ENCODE measurements around the gene OBSCN.
A peak's percentile ranks its signal among the peaks of the same experiment; 100 is the strongest.

The OBSCN gene

DNA sequence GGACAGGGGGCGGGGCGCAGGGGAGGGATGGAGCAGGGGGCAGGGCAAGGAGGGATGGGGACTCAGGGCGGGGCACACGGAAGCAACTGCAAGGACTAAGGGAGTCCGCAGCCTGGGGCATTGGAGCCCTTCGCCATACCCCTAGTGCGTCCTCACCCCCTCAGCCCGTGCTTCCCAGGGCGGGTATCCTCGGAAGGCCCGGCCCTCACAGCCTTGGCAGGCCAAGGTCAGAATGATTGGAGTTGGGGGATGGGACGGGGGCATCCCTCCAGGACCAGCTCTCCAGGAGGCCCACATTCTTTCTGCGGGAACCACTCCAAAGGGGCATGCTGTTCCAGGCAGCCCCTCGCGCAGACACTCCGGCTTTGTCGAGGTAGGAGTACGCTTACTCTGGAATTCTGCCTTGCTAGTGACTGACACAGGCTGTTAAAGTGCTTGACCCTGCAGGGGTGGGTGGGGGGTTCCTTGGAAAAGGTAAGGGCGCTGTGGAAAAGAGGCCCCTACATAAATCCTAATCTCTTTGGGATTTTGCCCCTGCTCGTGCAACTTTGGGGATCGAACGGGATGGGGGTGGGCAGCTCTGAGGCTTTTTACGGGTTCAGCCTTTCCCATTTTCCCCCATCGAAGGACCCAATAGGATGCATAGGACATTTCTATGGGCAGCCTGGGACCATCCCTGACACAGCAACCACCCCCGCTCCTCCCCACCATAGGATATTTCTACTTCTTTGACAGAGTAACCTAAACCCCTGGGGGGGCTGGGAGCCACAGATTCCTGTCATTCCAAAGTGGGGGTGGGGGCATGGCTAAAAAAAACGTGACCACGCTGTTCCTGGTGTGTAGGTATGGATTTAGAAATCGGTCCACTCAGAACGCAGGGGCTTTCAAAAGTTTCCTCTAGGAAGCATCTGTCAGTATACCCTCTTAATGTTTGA, 199.5 kb downstream of the OBSCN start:
- DNase-seq (ENCODE audit: low read depth), result no peak

DNA sequence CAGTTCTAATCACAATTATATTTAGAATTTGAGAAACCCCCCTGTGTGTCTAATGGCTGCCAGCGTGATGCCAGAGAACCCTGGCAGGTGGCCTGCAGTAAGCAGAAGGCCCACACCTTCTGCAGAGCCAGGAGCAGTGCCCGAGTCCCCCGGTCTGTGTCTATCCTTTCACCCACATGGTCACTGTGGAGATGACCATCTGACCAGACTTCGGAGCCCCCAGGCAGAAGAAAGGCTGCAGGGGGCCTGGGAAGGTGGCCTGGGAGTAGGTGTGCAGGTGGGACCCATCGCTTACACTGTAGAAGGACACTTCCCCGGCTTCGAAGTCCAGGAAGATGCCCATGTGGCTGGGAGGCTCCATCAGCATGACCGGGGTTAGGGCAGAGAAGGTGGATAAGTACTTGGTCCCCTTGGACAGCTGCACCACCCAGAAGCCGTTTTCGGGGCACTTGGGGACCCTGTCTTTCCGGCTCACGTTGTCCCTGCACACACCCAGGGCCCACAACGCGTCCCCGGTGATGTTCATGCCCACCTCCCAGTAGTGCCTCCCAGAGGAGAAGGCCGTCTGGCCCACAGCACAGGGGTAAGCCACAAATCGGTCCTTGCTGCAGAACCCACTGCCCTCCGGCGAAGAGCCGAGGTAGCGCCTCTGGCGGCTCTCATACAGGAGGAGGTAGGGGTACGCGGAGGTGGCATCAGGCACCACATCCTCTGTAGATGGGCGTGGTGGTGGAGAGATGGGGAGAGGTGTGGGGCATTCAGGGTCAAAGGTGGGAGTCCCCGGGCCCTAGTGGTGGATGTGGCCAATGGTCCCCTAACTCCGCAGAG, 200.4 kb downstream of the OBSCN start:
- no peak for DNase-seq (ENCODE audit: low read depth)

DNA sequence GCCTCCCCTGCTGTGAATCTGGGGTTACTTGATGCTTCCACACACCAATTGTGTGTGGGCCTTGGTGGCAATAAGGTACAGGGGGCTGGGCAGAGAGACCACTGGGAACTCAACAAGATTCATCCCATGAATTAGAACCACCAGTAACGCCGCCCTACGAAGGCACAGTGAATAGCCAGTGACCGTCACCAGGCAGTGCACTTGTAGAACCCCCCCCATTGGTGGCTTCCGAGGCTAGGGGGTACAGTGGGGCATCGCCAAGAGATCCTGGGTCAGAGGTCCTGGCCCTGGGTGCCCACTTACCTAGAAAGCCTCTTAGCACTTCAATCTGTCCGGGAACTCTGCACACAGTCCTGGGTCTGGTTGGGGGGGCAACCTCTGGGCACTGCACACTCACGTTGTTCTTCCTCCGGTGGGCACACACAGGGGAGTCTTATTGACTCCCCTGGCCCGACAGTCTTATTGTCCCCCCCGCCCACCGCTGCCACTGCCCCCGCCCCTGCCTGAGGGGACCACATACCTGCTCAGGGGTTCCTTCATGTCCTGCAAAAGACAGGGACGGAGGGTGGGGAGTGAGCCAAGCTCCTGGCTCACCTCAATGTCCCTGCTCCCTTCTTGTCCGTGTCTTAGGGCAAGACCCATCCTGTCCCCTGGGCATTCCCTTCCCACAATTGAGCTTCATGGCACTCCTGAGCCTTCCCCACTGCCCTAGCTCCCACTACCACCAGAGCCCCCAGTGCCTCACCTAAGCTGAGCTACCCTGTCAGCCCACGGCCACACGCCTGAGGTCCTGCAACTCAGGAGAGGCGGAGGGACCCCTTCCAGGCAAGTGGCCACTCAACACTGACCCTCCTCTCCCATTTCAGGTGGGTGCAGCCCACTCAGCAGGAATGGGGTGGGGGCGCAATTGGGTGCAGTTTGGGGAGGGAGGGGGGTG, 201.3 kb downstream of the OBSCN start:
- DNase-seq (ENCODE audit: low read depth), result no peak

DNA sequence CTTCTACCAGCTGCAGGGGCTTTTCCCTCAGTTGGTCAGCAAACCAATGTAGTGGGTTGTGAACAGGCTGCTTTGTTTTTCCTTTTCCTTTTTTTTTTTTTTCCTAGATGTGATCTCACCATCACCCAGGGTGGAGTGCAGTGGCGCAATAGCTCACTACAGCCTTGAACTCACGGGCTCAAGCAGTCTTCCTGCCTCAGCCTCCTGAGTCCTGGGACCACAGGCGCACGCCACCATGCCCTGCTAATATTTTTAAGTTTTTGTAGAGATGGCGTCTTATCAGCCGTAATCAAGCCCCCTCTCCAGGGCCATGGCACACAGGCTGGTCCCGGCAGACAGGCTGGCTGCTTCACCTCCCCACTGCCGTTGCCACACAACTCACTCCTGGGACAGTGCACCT, 202.2 kb downstream of the OBSCN start:
- DNase-seq (ENCODE audit: low read depth), result no peak

DNA sequence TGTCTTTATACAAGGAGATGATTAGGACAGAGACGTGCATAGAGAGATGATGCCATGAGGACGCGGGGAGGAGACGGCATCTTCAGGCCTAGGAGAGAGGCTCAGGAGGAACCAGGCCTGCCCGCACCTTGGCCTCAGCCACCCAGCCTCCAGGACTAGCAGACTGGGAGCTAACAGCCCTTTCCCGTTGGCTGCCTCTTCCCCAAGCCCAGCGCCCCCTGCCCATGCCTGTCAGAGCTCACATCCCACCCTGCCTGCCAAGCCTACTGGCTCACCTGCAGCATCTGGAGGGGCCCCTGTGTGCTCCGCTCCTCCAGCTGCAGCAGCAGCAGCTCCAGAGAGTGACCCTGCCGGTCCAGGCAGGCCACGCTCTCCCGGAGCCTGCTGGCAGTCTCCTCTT, 202.8 kb downstream of the OBSCN start:
- no peak for DNase-seq (ENCODE audit: low read depth)

DNA sequence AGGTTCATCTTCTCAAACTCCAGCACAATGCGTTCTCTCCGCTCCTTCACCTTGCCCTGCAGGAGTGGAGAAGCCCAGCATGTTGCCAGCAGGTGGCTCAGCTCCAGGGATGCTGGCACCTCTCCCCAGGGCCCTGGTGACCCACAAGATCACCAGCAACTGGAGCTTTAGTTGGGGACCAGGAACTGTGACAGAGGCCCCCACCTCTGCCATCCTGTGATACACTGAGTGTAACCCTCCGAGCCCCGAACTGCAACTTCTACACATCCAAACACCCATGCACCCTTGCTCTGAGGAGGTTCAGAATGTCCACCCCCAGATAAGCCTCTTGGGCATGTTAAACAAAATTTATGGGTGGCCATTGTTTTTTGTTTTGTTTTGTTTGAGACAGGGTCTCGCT, 203.3 kb downstream of the OBSCN start:
- no peak for DNase-seq (ENCODE audit: low read depth)

DNA sequence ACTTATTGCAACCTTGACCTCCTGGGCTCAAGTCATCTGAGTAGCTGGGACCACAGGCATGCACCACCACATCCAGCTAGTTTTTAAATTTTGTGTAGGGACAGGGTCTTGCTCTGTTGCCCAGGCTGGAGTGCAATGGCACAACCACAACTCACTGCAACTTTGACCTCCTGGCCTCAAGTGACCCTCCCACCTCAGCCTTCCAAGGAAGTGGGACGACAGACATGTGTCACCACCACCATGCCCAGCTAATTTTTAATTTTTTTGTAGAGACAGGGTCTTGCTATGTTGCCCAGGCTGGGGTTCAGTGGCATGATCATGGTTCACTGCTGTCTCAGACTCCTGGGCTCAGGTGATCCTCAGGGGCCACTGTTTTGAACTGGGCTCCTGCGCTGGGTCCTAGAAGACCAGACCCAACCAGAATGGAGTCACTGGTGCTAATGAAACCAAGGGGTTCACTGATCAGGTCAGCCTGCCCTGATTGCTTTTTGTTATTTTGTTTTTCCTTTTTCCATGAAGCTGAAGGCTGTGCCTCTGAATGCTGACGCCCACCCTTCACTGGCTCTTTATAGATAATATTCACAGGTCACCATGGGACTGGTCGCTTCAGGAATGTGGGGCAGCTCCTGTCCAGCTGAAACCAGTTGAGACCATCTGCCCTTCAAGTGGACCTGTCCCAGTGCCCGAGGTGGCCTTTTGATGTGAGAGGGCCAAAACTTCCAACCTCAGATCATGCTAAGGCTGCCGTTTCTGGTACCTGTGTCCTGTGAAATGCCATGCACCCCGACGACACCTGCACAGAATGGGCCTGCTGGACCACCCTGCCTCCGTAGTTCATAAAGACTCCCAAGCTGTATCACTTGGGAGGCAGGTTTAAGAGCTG, 203.9 kb downstream of the OBSCN start:
- DNase-seq (ENCODE audit: low read depth), result no peak

DNA sequence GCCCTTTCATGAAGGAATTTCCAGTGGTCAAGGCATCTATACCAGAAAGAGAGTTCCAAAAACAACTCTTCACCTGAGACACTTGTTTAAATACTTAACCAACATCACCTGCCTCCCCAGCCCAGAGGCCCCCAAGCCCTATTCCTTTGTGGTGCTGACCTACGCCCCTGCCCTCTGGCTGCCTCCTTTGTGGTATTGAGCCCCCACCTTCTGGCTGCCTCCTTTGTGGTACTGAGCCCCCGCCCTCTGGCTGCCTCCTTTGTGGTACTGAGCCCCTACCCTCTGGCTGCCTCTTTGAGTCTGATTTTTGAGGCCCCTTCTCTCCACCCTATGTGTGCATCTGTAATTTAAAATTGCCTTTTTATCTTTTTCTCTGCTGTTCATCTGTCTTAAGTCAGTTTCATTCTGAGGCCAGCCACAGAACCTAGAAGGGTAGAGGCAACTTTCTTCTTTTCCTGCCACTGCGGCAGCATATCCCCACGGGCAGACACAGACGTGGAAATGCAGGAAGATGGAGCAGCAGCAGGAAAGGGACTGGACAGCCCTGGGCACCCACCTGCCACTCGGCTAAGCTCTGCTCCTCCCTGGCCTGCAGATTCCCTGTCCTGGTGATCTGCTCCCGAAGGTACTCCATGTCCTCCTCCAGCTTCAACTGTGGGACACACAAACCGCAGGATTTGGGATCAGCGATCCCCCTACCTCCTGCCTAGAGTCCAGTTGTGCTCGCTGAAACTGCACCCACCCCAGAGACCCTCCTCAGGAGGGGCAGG, 205.6 kb downstream of the OBSCN start:
- no peak for DNase-seq (ENCODE audit: low read depth)

DNA sequence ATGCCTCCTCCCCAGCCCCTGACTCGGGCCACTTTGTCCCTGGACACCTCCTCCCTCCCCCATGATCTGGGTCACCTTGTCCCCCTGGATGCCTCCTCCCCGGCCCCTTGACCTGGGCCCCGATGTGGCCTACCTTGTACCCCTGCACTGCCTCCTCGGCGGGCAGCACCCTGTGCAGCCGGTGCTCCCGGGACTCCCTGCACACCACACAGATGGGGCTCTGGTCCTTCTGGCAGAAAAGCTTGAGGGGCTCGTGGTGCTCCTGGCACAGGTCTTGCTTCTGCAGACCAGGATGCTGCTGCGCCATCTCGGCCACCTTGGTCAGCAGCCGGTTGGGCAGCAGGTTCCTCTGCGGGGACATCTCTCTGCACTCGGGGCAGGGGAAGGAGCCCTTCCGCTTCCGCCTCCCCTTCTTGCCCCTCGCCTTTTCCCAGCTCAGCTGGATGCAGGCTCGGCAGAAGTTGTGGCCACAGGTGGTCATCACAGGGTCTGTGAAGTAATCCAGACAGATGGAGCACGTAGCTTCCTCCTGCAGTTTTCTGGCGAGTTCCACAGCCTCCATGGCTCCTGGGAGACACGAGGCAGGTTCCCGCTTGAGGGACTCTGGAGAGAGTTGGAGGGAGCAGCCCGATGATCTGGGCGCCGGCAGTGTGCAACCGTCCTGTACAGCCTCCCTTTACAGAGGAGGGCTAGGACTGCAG, 206.8 kb downstream of the OBSCN start:
- DNase-seq (ENCODE audit: low read depth), result no peak

DNA sequence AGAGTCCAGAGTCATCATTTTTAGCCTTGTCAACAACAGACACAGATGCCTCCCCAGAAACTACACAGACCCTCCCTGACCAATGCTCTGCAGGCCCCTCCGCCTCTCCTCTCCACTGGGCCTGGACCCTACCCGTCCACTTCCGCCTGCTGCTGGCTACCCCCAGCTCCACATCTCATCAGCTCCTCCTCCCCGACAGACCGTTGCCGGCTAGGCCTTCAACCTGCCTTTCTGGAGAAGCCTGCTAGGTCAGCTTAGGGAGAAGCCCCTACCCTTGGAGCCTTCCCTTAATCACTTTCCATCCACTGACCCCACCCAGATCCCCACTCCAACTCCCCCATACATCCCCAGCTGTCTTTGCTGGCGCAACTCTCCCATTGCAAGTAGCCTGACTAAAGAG, 207.4 kb downstream of the OBSCN start:
- DNase-seq (ENCODE audit: low read depth), result no peak

DNA sequence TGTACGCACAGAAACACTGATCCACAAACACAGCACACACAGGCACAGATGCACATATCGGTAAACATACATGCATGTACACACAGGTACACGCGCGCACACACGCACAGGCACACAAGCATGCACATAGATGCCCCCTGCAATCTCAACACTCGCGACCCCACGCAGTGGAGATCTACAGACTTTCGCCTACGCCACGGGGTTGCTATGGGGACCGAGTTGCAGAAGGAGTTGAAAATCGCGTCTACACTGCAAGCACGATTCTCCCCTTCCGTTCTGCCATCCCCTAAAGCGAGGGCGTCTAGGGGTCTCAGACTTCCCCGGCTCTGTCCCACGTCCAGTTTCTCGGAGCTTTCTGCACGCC, 208.0 kb downstream of the OBSCN start:
- DNase-seq (ENCODE audit: low read depth), result no peak

DNA sequence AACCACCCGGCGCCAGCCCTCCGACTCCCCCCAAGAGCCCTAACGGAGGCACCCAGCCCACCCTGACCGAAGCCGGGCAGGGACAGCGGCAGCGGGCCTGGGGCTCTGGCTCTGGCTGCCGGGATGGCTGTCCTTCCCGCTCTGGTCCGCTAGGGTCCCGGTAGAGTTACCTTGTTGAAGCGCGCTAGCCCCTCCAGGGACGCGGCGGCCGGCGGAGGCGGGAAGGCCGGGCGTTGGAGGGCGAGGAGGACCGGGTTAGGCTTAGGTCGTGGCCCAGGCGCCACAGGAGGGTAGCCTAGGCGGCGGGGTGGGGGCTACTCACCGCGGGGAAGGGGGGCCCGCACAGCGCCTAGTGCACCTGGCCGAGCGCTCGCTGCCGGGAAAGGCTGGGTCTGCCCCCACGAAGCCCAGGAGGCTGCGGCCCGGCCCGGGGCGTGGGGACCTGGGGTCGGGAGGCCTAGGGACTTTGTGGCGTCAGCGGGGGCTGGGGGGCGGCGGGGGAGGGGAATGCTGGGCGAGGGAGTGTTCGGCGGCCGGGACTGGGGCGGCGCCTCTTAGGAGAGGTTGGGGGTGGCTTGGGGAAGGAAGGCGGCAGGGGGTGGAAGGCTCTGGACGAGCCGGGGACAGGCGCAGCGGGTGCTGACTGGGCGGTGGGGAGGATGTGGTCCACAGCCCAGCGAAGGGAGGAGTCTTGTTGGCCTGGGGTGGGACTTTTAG, 208.5 kb downstream of the OBSCN start, which contains the start of gene TRIM17:
Gene TRIM17, minus strand, starts transcription at position 645 of the 717 bp plus-strand sequence. CDS start 1,789 bp downstream, outside the sequence.
- DNase-seq (ENCODE audit: low read depth), result peak; percentile 27

DNA sequence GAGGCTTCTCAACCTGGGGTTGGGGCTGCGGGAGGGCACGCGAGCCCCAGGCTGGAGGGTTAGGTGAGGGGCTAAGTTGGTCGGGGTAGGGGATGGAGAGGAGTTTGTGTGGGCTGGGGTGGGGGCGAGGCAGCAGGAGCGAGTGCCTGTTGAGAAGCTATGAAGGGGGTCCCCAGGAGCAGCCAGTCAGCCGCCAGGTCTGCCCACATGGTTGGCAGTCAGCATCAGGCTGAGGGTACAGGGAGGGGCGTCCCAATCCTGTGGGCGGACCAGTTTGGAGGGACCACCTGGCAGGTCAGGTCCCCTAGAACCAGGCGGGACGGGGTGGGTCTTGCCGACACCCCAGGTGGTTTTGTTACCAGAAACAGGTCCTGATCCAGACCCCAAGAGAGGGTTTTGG, 209.2 kb downstream of the OBSCN start:
- no peak for DNase-seq (ENCODE audit: low read depth)

DNA sequence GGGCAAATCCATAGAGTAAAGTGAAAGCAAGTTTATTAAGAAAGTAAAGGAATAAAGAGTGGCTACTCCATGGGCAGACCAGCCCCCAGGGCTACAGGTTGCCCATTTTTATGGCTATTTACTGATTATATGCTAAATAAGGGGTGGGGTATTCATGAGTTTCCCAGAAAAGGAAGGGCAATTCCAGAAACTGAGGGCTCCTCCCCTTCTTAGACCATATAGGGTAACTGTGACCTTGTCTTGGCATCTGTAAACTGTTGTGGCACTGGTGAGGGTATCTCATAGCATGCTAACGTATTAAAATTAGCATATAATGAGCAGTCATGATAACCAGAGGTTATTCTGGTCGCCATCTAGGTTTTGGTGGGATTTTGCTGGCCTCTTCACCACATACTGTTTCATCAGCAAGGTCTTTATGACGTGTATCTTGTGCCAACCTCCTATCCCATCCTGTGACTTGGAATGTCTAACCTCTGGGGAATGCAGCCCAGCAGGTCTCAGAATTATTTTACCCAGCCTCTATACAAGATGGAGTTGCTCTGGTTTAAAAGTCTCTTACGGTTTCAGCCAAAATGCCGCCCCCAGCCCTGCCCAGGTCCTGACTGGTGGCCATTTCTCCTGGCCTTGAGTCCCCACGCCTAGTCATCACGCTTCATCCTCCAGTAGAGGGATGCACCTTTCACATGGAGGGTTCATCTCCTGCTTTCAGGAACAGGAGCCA, 209.8 kb downstream of the OBSCN start:
- no peak for DNase-seq (ENCODE audit: low read depth)

DNA sequence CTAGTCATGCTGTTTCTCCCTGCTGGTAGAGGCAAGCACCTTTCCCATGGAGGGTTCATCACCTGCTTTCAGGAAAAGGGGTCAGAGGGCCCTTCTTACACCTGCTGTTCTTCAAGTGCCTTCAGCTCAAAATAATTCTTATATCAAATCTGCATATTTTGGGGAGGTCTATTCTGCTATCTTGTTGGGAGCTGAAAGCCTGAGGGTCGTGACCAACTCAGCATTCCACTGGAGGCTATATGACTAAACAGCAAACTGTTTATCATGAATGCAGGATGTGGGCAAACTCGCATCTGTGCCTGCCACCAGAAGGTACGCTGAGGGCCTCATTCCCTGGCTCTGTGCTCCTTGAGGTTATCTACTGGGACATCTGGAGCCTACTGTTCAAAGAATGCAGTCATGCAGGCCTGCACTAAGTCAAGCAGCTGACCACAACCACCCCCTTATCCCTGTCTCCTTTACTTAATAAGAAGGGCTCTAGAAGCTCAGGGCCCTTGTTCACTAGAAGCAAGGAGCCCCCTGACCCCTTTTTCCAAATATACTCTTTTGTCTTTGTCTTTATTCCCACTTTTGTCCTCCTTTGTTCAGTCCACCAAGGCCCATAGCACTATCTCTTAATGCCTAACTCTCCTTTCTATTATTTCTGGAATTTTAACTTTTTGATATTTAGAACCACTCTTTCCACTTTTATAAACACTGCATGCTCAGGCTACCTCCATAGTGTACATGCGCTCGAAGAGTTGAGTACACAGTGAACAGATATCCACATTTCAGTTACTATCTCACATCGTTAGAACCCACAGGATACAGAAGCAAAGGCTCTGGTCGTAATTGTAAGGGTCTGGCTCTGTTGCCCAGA, 213.4 kb downstream of the OBSCN start:
- no peak for DNase-seq (ENCODE audit: low read depth)

DNA sequence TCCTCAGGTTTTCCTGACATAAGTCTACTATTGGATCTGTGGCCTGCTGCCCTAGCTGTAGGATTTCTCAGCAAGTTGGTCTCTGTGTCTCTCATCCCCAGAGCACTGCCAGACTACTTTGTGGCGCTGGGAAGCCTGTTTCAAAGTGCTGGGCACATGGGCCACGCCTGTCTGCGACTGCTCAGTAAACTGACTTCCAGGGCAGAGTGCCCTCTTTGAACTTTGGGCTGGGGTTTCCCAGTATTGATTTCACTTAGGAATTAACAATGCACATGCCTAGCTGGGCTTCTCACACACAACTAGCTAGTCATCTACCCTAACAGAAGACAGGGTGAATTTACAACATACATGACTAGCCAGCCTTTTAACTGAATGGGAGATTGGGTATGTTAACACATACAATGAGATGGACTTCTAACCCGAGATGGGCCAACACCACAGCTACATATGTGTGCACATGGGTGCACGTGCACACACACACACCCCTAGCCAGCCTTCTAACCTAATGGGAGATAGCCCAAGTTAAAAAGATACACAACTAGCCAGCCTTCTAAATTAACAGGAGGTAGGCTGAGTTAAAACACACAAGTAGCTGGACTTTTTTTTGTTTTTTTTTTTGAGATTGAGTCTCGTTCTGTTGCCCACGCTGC, 215.7 kb downstream of the OBSCN start:
- DNase-seq (ENCODE audit: low read depth), result no peak

All from activated T-helper 9 cell treated with anti-CD3 and anti-CD28 coated beads, Interleukin-2, amount 50 U/mL, for 16 hours (primary cell).